NCI-H2227 (cell line): ENCODE data around the gene RASGRF1.
A peak's percentile ranks its signal among the peaks of the same experiment; 100 is the strongest.
"Not testable (repeated sequence)": the region's sequence is repeated elsewhere in the genome, so short reads cannot be mapped to it uniquely, and the experiment has no call there.

Experiments used
- DNase-seq: peaks from one replicate; lab custom pipeline; 2025; ENCODE audit not compliant: unreplicated experiment; lab: John Stamatoyannopoulos, UW

RASGRF1 gene

GRCh38 chr15:79041601-79042168, 48.9 kb downstream of the RASGRF1 start:
- DNase-seq = no peak

GRCh38 chr15:79037848-79038247, 52.7 kb downstream of the RASGRF1 start:
- no peak for DNase-seq

GRCh38 chr15:79036323-79036722, 54.3 kb downstream of the RASGRF1 start:
- no peak for DNase-seq

- DNase-seq = no peak
Measured at GRCh38 chr15:79035814-79036213, 54.8 kb downstream of the RASGRF1 start.

- DNase-seq = no peak
Measured at GRCh38 chr15:79035111-79035601, 55.4 kb downstream of the RASGRF1 start.

GRCh38 chr15:79034284-79034683, 56.3 kb downstream of the RASGRF1 start:
- DNase-seq = no peak

- no peak for DNase-seq
Measured at GRCh38 chr15:79032656-79033055, 57.9 kb downstream of the RASGRF1 start.

- DNase-seq = no peak
Measured at GRCh38 chr15:79031821-79032220, 58.8 kb downstream of the RASGRF1 start.

GRCh38 chr15:79031201-79031600, 59.4 kb downstream of the RASGRF1 start:
- DNase-seq = no peak

- DNase-seq = no peak
Measured at GRCh38 chr15:79030470-79030869, 60.1 kb downstream of the RASGRF1 start.

GRCh38 chr15:79028411-79028964, 62.1 kb downstream of the RASGRF1 start:
- peak; percentile 33 for DNase-seq

GRCh38 chr15:79027532-79028410, 62.8 kb downstream of the RASGRF1 start:
- no peak for DNase-seq

- DNase-seq = no peak
Measured at GRCh38 chr15:79025802-79026201, 64.8 kb downstream of the RASGRF1 start.

- no peak for DNase-seq
Measured at GRCh38 chr15:79025201-79025600, 65.4 kb downstream of the RASGRF1 start.

GRCh38 chr15:79024493-79024892, 66.1 kb downstream of the RASGRF1 start:
- DNase-seq = not testable (repeated sequence)

GRCh38 chr15:79023918-79024317, 66.7 kb downstream of the RASGRF1 start:
- no peak for DNase-seq

GRCh38 chr15:79023546-79023890, 67.1 kb downstream of the RASGRF1 start:
- no peak for DNase-seq

GRCh38 chr15:79018960-79019359, 71.6 kb downstream of the RASGRF1 start:
- no peak for DNase-seq

GRCh38 chr15:79017953-79018352, 72.6 kb downstream of the RASGRF1 start:
- DNase-seq = no peak

- no peak for DNase-seq
Measured at GRCh38 chr15:79016527-79017170, 73.9 kb downstream of the RASGRF1 start.

- DNase-seq = no peak
Measured at GRCh38 chr15:79015416-79015815, 75.2 kb downstream of the RASGRF1 start.

- no peak for DNase-seq
Measured at GRCh38 chr15:79010278-79010677, 80.3 kb downstream of the RASGRF1 start.
